Tongue (tissue), 2 donors: Measurements from ENCODE around the gene NDUFB10. TPM values are rescaled to one million over a fixed set of nuclear protein-coding genes. Genes with fewer than 3 reads are reported as not detected.
A peak's percentile ranks its signal among the peaks of the same experiment; 100 is the strongest.
"Not testable (repeated sequence)": the region's sequence is repeated elsewhere in the genome, so short reads cannot be mapped to it uniquely, and the experiment has no call there.

Experiments used
- DNase-seq: peaks from one replicate; pipeline ENCODE4 v3.0.0-alpha.2; 2015
- total RNA-seq: library from RNA; depleted of rRNA; stranded (reverse); fragments of >200 nt; gene quantifications from one replicate; pipeline ENCODE4 v1.2.3, GENCODE V29; 2014

Gene NDUFB10
- total RNA-seq, 1 donor from 2014 or later, result 155 TPM

DNA sequence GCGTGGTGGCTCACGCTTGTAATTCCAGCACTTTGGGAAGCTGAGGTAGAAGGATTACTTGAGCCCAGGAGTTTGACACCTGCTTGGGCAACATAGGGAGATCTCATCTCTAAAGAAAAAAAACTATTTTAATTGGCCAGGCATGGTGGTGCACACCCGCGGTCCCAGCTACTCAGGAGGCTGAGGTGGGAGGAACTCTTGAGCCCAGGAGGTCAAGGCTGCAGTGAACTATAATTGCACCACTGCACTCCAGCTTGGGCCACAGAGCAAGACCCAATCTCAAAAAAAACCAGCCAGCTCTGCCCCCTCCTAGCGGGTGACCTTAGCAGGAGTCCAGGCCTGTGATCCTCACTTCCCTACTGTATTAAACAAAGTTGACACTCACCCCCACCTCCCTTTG, 35.2 kb upstream of the NDUFB10 start:
- DNase-seq, result no peak

DNA sequence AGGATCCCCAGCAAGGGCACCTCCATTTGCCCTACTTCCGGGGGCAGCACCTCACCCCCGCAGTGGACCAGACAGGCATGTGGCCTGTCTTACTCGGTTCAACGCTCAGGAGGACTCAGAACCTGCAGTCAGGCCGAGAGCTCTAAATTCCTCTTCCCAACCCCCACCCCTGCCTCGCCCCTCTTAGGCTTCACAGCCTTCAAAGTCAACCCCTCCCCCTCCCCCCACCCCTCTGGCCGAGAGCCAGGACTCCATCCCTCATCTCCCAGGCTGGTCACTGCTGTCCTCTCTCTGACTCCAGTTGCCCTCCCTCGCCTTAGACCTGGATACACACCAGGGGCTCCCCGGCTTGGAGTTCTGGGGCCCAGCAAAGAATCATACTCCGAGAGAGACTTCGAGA, 33.1 kb upstream of the NDUFB10 start:
- no peak for DNase-seq

DNA sequence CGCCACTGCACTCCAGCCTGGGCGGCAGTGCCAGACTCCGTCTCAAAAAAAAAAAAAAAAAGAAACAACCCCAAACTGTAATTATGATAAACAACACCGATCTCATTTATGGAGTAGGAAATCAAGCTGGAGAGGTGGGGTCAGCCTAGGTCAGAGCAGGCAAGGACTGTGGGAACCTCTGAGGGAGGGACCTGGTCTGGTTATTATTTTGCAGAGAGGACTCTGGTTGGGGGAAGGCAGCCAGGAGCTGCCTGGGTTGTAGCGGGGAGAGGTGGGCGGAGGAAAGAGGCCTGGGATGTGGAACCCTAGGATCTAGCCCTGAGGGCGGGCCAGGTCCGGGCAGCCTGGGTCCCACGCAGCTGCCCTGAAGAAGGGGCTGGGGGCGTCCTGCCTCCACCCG, 30.2 kb upstream of the NDUFB10 start:
- no peak for DNase-seq

DNA sequence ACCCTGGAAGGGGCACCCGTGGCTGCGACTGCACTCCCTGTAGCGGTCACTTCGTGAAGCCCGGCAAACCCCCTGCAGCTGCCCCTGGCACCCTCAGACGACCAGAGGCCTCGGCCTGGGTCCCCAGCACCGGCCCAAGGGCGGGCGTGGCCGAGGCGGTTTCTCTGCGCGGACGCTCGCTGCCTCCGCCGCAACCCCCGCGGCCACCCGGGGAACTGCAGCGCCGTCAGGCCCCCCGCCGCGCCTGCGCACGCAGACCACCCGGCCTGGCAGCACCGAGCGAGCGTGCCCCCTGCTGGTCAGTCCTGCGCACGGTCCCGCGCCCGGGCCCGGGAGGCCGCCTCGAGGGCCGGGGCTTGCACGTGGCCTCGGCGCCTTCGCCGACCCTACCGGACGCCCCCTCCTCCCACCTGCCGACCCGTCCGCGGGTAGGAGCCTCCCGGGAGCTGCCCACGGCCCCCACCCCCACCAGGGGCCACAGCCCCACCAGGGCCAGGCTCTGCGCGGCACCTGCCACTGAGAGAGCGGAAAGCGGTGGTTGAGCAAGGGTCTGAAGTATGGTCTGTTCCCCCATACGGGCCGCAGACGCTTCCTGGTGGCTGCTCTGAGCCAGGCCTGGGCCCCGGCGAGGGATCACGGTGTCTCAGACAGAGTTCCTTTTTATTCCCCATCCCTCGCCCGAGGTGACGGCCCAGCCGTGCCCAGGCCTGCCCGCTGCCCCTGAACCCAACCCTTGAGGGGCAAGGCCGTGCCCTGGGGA, 29.6 kb upstream of the NDUFB10 start:
- DNase-seq, result peak; percentile 94

DNA sequence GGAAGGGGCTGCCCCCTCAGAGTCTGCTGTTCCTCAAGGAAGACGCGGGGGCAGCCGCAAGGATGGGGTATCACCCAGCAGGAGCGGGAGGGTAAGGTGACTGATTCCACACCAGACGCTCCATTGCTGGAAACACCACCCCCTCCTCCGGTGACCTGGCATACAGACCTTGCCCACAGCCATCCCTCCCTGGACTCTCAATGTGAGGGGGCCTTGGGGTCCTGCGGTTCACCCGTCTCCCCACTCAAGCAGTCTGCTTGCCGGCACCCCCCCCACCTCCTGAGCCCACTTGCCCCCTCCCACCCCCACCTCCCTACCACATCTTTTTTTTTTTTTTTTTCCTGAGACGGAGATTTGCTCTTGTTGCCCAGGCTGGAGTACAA, 29.0 kb upstream of the NDUFB10 start:
- no peak for DNase-seq

DNA sequence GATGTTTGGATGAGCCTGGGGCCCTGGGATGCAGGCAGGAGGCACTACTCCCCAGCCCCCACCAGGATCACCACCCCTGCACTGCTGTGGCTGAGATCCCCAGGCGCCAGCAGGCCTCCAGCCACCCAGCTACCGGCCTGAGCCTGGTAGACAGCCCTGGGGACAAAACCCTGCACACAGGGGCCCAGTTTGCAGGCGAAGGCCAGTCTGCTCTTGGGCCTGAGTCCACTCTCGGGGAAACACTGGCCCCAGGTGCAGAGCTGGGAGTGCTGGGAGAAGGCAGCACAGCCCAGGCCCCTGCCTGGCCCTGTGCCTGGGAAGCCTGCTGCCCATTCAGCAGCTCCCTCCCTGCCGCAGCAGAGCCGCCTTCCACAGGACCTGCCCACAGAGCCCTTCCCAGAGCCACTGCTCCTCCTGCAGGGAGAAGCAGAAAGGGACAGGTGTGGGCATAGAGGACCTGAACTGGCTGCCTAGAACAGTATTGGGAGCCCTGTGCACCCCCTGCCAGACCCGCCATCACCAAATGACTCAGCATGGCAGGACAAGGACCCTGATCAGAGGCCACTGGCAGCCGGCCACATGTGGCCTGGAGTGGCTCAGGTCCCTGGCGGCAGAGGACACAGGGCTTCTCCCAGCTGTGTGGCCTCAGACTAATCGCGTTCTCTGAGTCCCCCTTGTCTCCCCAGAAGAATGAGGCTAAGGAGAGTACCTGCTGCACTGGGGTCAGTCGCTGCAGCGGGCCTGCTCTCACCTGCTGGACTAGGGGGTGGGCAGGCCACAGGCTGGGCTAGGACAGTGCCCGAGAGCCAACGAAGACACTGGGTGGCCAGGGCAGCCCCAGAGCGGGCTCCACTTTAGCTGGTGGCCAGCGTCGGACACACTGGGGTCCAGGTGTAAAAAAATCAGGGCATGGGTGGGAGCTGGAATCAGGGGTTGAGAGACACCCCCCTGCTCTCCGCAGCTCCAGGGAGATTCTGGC, 27.0 kb upstream of the NDUFB10 start:
- no peak for DNase-seq

DNA sequence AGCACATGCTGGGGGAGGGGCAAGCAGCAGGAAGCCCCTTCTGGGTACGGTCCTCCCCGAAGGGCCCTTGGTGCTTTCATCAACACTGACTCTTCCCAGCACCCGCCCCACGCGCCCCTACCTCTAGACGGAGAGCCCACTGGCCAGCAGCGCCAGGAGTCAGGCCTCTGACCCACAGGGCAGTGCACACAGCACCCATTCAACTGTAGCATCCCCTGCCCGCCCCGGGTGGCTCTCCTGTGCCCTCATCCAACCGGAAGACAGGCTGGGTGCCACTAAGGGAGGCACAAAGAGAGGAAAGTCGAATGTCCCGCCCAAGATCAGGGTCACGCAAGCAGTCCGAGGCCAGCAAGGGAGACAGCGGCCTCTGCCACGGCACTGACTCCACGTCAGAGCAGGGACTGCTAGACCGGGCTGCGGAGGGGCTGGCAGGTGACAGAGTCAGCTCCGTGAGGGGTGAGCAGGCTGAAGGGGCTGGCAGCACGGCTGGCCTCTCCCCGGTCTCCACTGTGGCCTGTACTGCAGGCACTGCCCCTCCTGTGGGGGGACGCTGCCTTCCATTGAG, 26.2 kb upstream of the NDUFB10 start:
- no peak for DNase-seq

DNA sequence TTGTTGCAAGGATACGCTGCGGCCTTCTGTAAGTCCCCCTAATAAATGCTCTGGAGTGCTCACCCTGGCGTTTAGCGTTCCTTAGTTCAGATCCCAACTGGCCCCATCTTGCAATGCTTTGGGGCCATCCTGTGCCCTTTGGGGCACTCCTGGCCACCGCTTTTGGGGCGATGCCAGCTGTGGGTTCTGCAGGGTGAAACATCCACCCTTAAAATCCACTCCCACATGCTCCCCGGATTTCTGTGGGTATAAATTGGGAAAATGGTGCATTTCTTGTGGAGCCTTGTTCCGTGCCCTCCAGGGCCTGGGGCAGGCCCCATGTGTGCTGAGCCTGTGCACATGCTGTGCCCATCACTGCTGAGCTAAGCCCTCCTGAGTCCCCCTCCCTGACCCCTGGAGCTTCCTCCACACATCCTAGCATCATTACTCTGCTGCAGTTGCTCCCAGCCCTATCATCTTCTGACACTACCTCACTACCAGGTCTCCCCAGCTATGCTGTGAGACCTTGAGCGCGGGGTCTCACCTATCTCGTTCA, 22.3 kb upstream of the NDUFB10 start:
- no peak for DNase-seq

DNA sequence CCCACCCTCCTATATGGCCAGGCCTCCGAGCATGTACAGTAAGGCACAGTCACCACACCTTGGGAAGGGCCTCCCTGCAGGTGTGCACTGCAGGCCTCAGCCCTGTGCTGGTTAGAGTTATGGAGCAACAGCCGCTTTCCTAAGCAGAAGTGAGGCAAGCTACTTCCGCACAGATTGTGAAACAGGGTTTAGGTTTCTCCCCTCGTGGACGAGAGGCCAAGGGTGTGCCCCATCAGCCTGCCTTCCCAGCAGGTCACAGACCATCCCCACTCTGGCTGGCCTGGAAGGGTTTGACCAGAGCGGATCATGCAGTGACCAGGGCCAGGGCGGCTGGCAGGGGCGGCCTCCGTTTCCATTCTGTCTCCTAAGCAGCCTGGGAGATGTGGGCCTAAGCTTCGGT, 21.0 kb upstream of the NDUFB10 start:
- no peak for DNase-seq

DNA sequence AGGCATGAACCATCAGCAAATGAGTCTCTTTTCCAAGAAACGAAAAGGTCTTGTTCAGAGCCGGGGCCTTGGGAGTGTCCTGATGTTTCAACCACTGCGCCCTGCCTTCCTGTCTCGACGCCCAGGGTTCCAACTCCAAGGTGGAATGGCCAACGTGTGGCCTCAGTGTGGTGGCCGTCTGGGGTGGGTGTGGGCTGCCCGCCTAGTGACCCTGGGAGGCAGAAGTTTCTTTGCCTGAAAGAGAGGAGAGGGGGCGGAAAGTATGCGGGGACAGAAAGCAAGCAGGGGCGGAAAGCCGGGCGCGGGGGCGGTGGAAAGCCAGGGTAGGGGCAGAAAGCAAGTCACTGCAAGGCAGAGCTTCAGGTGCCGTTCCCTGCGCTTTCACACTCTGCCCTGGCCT, 20.4 kb upstream of the NDUFB10 start:
- DNase-seq, result no peak

DNA sequence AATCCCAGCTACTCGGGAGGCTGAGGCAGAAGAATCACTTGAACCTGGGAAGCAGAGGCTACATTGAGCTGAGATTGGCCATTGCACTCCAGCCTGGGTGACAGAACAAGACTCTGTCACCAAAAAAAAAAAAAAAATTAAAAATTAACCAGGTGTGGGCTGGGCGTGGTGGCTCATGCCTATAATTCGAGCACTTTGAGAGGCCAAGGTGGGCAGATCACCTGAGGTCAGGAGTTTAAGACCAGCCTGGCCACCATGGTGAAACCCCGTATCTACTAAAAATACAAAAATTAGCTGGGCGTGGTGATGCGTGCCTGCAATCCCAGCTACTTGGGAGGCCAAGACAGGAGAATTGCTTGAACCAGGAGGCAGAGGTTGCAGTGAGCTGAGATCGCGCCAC, 19.5 kb upstream of the NDUFB10 start:
- DNase-seq, result not testable (repeated sequence)

DNA sequence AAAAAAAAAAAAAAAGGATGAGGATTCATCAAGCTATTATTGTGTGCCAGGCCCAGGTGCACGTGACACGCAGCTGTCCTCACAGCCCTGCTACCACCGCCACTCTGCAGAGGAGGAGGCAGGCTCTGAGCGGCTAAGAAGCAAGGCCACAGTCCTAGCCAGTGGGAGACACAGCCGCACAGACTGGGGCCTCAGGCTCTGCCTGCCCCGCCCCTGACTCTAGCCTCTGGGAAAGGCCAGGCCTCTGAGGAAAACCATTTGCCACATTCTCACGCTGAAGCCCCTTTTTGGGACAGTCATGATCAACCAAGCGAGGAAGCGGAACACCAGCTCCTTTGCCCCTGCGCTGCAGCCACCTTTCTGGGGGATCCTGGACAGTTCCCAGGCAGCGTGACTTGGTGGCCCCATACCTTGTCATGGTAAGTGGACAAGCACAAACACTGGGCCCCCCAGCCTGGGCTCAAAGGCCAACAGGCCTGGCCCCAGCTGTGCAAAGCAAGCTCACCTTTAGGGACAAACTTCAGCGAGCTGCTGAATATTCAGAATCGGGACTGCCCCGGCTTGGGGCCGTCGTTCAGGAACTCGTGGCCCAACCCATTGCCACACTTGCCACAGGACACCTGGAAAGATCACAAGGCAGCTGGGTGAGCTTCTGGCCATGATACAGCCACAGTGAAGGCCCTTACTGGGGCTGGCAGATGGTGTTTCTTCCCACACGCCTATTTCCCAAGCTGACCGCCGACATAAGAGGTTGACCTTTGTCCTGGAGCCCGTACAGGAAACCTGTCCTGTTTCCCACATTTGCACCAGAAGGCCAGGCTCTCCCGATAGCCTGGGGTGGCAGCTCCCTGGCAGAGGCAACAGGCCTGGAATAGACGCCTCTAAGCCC, 18.8 kb upstream of the NDUFB10 start:
- DNase-seq, result no peak

DNA sequence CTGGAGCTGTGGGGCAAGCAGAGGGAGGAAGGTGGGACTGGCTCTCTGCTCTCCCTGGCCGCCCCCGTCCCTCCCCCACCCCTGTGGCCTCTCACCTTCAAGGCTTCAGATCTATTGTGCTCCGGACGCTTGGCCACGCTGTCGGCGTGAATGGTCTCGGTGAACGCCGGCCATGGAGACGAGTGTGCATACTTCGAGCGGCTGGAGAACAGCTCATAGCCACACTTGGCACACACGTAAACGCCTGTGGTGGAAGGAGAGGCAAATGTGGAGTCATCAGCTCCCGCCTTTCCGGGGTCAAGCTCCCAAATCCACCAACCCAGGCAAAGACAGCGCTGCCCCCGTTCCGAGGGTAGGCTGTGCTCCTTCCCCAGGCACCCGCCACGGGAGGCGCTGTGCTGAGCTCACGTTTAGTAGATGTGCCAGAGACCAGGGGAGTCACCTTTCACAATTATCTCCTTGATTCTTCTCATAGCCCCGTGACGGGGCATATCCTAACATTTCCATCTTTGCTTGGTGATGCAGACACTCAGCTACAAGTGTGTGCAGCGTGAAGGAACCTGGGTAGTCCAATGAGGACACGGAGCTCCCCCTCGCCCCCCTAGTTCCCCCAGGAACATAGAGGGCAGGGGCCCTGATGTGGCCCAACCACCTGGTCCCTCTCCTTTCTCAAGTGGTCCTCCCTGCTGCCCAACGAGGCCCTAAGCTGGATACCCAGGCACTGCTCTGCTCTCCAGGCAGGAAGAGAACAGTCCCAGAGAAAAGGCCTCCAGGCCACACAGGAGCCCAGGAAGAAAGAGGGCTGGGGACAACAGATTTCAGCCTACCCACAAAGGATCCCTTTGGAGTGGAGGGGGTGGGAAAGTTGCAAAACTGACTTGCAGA, 17.9 kb upstream of the NDUFB10 start:
- DNase-seq, result no peak

DNA sequence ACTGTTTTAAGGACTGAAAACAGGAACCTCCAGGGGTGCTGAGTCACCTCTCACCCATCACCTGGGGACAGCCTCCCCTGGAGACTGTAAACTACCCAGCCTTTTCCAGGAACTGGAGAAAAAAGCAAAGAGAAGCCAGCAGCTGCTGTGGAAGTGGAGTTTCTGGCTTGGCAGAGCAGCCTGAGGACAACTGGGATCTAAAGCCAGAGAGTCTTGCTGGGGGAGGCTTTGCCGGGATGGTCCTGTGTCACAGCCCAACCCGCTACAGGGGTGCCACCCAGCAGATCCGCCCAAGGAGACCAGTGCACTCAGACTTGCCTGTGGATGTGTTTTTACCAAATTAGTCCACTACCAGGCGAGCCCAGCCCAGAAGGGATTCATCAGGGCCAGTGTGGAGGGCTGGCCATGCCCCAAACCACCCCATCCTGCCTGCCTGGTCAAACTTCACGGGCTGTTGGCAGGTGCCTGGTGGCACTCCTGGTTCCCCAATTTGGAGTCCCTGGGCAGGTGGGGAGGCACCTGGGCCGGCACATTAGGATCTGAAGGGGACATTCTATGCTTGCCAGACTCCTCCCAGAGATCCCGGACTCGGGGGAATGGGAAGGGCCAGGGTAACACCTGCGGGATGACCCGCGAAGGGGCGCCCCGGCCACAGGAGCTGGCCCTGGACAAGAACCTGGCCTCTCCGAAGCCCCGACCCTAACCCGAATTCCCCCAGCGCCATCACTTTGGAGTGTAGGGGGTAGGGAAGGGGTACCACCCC, 17.1 kb upstream of the NDUFB10 start:
- DNase-seq, result peak; percentile 29

DNA sequence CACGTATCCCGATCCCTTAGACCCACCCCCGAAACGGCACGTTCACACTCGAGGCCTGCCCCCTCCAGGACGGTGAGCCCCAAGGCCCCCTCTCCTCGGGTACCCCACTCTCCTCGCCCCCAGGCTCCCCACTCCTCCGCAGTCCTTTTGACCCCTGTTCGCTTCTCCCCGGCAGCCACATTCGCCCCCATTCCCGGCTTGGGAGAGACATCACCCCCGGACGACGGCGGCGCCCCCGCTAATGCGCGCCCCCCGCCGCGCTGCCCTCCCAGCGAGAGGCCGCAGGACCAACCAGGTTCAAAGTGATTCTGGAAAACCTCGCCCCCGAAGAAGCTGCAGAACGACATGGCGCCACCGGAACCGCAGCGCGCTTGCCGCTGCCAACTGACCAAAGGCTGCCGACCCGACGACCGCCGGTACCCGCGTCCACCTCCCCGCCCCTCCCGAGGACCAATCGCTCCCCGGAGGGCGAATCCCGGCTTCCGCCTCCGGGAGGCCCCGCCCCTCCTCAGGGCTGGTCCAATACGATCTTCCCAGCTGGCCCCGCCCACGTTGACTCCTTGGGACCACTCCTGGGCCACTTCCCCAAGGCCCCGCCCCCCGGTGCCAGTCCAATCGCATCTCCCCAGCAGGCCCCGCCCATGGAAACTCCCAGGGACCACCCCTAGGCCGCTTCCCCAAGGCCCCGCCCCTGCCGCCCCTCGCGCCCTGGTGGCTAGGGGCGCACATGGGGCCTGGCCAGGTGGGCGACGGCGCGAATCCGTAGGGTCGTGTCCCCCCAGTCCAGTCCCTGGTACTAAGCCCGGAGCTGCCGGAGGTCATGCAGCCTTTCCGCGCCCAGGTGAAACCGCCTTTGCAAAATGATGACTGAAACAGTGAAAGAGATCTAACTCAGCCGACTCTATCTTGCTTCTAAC, 16.3 kb upstream of the NDUFB10 start, which contains the start of gene MSRB1:
Gene MSRB1 (minus strand): TSS at position 390 of the 917 bp plus-strand sequence. CDS start 43 bp downstream, at position 347.
- peak; percentile 100 for DNase-seq

DNA sequence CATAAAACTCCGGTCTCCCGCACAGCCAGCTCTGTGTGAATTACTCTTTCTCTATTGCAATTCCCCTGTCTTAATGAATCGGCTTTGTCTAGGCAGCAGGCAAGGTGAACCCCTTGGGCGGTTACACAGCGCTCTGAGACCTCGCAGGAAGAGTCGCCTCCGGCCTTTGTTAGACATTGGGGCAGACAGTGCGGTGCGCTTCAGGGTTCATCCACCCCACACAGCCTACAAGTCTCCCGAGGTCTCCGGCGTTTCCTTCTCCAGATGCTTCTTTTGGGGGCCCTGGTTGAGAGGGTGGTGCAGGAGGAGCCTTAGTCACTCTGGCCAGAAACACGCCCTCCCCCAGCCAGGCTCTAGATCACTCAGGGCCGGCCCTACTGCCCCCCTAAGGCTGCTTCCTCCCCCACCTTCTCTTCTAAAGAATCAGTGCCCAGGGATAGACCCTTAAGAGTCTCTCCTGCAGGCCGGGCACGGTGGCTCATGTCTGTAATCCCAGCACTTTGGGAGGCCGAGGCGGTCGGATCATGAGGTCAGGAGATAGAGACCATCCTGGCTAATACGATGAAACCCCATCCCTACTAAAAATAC, 14.6 kb upstream of the NDUFB10 start:
- DNase-seq, result no peak

DNA sequence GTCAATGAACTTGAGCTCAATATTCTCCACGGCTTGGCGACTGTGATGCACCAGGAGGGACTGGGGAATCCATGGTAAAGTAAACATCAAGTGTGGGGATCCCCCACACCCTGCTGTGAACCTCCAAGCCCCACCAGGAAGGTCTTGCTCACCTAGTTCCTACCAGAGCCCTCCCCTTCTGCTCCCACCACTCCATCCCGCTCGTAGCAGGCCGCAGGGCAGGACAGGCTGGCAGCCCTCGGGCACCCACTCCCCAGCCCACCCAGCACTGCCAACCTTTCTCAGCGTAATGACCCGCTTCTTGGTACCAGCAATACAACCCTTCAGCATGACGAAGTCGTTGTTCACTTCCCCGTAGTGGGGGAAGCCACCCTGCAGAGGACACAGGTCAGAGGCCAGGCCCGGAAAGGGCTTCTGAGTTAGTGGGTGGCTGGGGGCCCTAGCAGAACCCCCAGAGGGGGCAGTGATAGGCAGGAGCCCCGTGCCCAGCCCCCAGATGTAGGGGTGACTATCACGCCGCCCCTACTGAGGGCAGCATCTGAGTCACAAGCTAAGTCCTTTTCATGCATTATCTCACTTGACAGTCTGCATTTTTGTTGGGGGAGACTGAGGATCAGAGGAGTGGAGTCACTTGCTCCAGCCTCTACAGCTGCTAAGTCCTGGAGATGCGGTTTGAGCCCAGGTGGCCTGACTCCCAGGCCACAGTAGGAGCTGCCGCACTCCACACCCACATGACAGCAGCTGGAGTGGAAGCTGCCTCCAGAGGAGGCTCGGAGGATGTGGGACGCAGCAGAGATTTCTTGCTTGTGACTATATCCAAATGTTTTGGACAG, 13.6 kb upstream of the NDUFB10 start:
- DNase-seq, result no peak
